Cardiac septum (tissue), 1 donor: ENCODE data around the gene SMAP1. TPM values are rescaled to one million over a fixed set of nuclear protein-coding genes. Genes with fewer than 3 reads are reported as not detected.

Source experiments
- DNase-seq: peaks from one replicate; pipeline ENCODE4 v3.0.0-alpha.2; 2020; ENCODE audit warnings: low spot score
- intact Hi-C: fragments of 100-400 bp; cut with DNase I; formaldehyde crosslinking; loops from one replicate; pipeline ENCODE4 v1.14.0; 2022
- total RNA-seq: library from RNA; stranded (reverse); fragmentation: NEBNext Ultra II Directional; extraction: Animal tissue kit (Norgen Biotek cat#: 25700); gene quantifications from one replicate; pipeline ENCODE4 v1.2.1, GENCODE V29; 2021
- donor health status: DM: no; HTN: no; CAD: no.

Gene SMAP1
- total RNA-seq, 1 donor from 2014 or later, result 32.5 TPM

- intact Hi-C loops, result no loop called here
- DNase-seq, result no peak
Observed at GRCh38 chr6:70823651-70824050, 156.0 kb downstream of the SMAP1 start.

GRCh38 chr6:70831427-70831826 is 163.7 kb downstream of the SMAP1 start:
- DNase-seq, result no peak
- intact Hi-C loops, result no loop called here

- intact Hi-C loops, result no loop called here
- no peak for DNase-seq
Observed at GRCh38 chr6:70834520-70834919, 166.8 kb downstream of the SMAP1 start.

- no peak for DNase-seq
- intact Hi-C loops, result no loop called here
Observed at GRCh38 chr6:70838907-70839285, 171.2 kb downstream of the SMAP1 start.

- no peak for DNase-seq
- intact Hi-C loops, result no loop called here
Observed at GRCh38 chr6:70839286-70840266, 171.9 kb downstream of the SMAP1 start.

GRCh38 chr6:70841112-70841511 is 173.4 kb downstream of the SMAP1 start:
- no peak for DNase-seq
- intact Hi-C loops, result no loop called here

- no peak for DNase-seq
- intact Hi-C loops, result no loop called here
Observed at GRCh38 chr6:70842541-70842940, 174.9 kb downstream of the SMAP1 start.

GRCh38 chr6:70843328-70843918 is 175.7 kb downstream of the SMAP1 start:
- intact Hi-C loops, result no loop called here
- DNase-seq, result no peak

- DNase-seq, result no peak
- intact Hi-C loops, result no loop called here
Observed at GRCh38 chr6:70844301-70844700, 176.6 kb downstream of the SMAP1 start.

- intact Hi-C loops, result no loop called here
- no peak for DNase-seq
Observed at GRCh38 chr6:70846207-70846835, 178.6 kb downstream of the SMAP1 start.

GRCh38 chr6:70847106-70848084 is 179.7 kb downstream of the SMAP1 start:
- intact Hi-C loops, result no loop called here
- no peak for DNase-seq

- DNase-seq, result no peak
Observed at GRCh38 chr6:70849348-70850069, 181.8 kb downstream of the SMAP1 start.

GRCh38 chr6:70852667-70853246 is 185.1 kb downstream of the SMAP1 start:
- intact Hi-C loops, result no loop called here

More at GRCh38 chr6:70849348-70850069, 181.8 kb downstream of the SMAP1 start:
- intact Hi-C loops, result no loop called here

GRCh38 chr6:70857387-70858077 is 189.8 kb downstream of the SMAP1 start:
- intact Hi-C loops, result no loop called here
- DNase-seq, result no peak

More at GRCh38 chr6:70852667-70853246, 185.1 kb downstream of the SMAP1 start:
- no peak for DNase-seq

- no peak for DNase-seq
- intact Hi-C loops, result no loop called here
Observed at GRCh38 chr6:70860045-70860444, 192.4 kb downstream of the SMAP1 start.

GRCh38 chr6:70860920-70861319 is 193.2 kb downstream of the SMAP1 start:
- DNase-seq, result no peak
- intact Hi-C loops, result no loop called here

GRCh38 chr6:70863343-70863742 is 195.7 kb downstream of the SMAP1 start:
- intact Hi-C loops, result no loop called here
- no peak for DNase-seq

- intact Hi-C loops, result no loop called here
- DNase-seq, result no peak
Observed at GRCh38 chr6:70864401-70864800, 196.7 kb downstream of the SMAP1 start.
